ENCODE measurements around the gene RP2. TPM values are rescaled to one million over a fixed set of nuclear protein-coding genes. Genes with fewer than 3 reads are reported as not detected.

RP2 gene
- total RNA-seq, 1 donor from 2014 or later: 25.0 TPM

GRCh38 chrX:46812445-46812844, 24.4 kb upstream of the RP2 start:
- no peaks in the 10 kb centered on the region for H3K79me2 ChIP-seq (ENCODE audit: low read depth)
- H3K27ac ChIP-seq: no peak overlapping the region
- no peaks in the 10 kb centered on the region for H3K27me3 ChIP-seq
- Mint-ChIP-seq H3K4me3 (no peak overlapping the region), H3K27me3 (ENCODE audit: insufficient read depth, low read depth) (peaks cover 8% of the 10 kb centered on the region), H3K9me3 (peaks cover 3% of the 10 kb centered on the region), H3K27ac (no peak overlapping the region), H3K36me3 (no peaks in the 10 kb centered on the region), H3K4me1 (no peaks in the 10 kb centered on the region)
- H3K9ac ChIP-seq: no peak overlapping the region
- H3K4me3 ChIP-seq: no peak overlapping the region
- TF ChIP-seq EZH2phosphoT487 (IDR thresholded peaks at IDR 0.05) (no peak), EZH2 (IDR thresholded peaks at IDR 0.05) (no peak), CTCF (IDR thresholded peaks at IDR 0.05) (no peak)
- no peak for DNase-seq (ENCODE audit: low spot score)
- H3F3A ChIP-seq (ENCODE audit: low read depth): no peaks in the 10 kb centered on the region
- no peaks in the 10 kb centered on the region for H3K36me3 ChIP-seq
- H3K4me1 ChIP-seq: no peaks in the 10 kb centered on the region
- H4K20me1 ChIP-seq (ENCODE audit: low read depth): no peaks in the 10 kb centered on the region
- H3K9me3 ChIP-seq (ENCODE audit: low read depth): peaks cover 8% of the 10 kb centered on the region
- H2AFZ ChIP-seq (replicated peaks): no peak overlapping the region
- no peak overlapping the region for H3K4me2 ChIP-seq

- Histone ChIP-seq H3K36me3 (no peaks in the 10 kb centered on the region), H3K4me1 (no peaks in the 10 kb centered on the region), H3K9ac (no peak overlapping the region), H4K20me1 (ENCODE audit: low read depth) (no peaks in the 10 kb centered on the region), H3K4me2 (no peak overlapping the region), H3F3A (ENCODE audit: low read depth) (no peaks in the 10 kb centered on the region), H2AFZ (replicated peaks) (no peak overlapping the region), H3K27me3 (no peaks in the 10 kb centered on the region), H3K9me3 (ENCODE audit: low read depth) (peaks cover 2% of the 10 kb centered on the region), H3K4me3 (no peak overlapping the region), H3K79me2 (ENCODE audit: low read depth) (no peaks in the 10 kb centered on the region), H3K27ac (no peak overlapping the region)
- Mint-ChIP-seq H3K27ac (no peak overlapping the region), H3K36me3 (no peaks in the 10 kb centered on the region), H3K4me3 (no peak overlapping the region), H3K9me3 (peaks cover 3% of the 10 kb centered on the region), H3K27me3 (ENCODE audit: insufficient read depth, low read depth) (peaks cover 7% of the 10 kb centered on the region), H3K4me1 (no peaks in the 10 kb centered on the region)
- DNase-seq (ENCODE audit: low spot score): no peak
- TF ChIP-seq EZH2phosphoT487 (IDR thresholded peaks at IDR 0.05): no peak
- TF ChIP-seq EZH2 (IDR thresholded peaks at IDR 0.05): no peak
- no peak for TF ChIP-seq CTCF (IDR thresholded peaks at IDR 0.05)
Observed at GRCh38 chrX:46814966-46815365, 21.9 kb upstream of the RP2 start.

GRCh38 chrX:46819136-46819535, 17.7 kb upstream of the RP2 start:
- no peaks in the 10 kb centered on the region for H3K4me1 ChIP-seq
- H3F3A ChIP-seq (ENCODE audit: low read depth): no peaks in the 10 kb centered on the region
- no peaks in the 10 kb centered on the region for H3K36me3 Mint-ChIP-seq
- H4K20me1 ChIP-seq (ENCODE audit: low read depth): no peaks in the 10 kb centered on the region
- no peaks in the 10 kb centered on the region for H3K4me1 Mint-ChIP-seq
- H3K4me3 Mint-ChIP-seq: no peak overlapping the region
- H3K36me3 ChIP-seq: no peaks in the 10 kb centered on the region
- H3K27me3 Mint-ChIP-seq (ENCODE audit: insufficient read depth, low read depth): peaks cover 4% of the 10 kb centered on the region
- no peaks in the 10 kb centered on the region for H3K79me2 ChIP-seq (ENCODE audit: low read depth)
- no peaks in the 10 kb centered on the region for H3K9me3 ChIP-seq (ENCODE audit: low read depth)
- H2AFZ ChIP-seq (replicated peaks): no peak overlapping the region
- H3K27ac Mint-ChIP-seq: no peak overlapping the region
- H3K4me2 ChIP-seq: no peak overlapping the region
- no peak for TF ChIP-seq EZH2 (IDR thresholded peaks at IDR 0.05)
- no peak for TF ChIP-seq CTCF (IDR thresholded peaks at IDR 0.05)
- TF ChIP-seq EZH2phosphoT487 (IDR thresholded peaks at IDR 0.05): no peak
- no peaks in the 10 kb centered on the region for H3K27me3 ChIP-seq
- no peak overlapping the region for H3K27ac ChIP-seq
- H3K9ac ChIP-seq: no peak overlapping the region
- DNase-seq (ENCODE audit: low spot score): no peak
- H3K4me3 ChIP-seq: no peak overlapping the region
- peaks cover 5% of the 10 kb centered on the region for H3K9me3 Mint-ChIP-seq
